HepG2 (cell line): ENCODE measurements around the gene EVA1A. TPM values are rescaled to one million over a fixed set of nuclear protein-coding genes. Genes with fewer than 3 reads are reported as not detected.

Source experiments
- ASH2L ChIP-seq: fragments of 300-600, 200-600 bp; sonication (generic); IDR thresholded peaks from 2 replicates; pipeline ENCODE4 v1.7.0; 2017; ENCODE audit warnings: low read depth, mild to moderate bottlenecking, moderate library complexity, mixed read lengths, low read length; ENCODE audit not compliant: insufficient read length
- ATAD3A ChIP-seq: sonication (generic); formaldehyde crosslinking; IDR thresholded peaks from 2 replicates; pipeline ENCODE4 v1.4.0; 2020; ENCODE audit warnings: missing genetic modification reagents
- DNMT1 ChIP-seq: sonication (generic); formaldehyde crosslinking; IDR thresholded peaks from 2 replicates; pipeline ENCODE4 v1.5.1; 2020; ENCODE audit warnings: mild to moderate bottlenecking, missing genetic modification reagents
- ELF1 ChIP-seq: sonication (generic); formaldehyde crosslinking; IDR thresholded peaks from 2 replicates; pipeline ENCODE4 v1.4.0; 2020; ENCODE audit warnings: missing genetic modification reagents
- GLI4 ChIP-seq: sonication (generic); formaldehyde crosslinking; IDR thresholded peaks from 2 replicates; pipeline ENCODE4 v1.5.1; 2020; ENCODE audit warnings: missing genetic modification reagents, mild to moderate bottlenecking, moderate library complexity, borderline replicate concordance
- GTF2F1 ChIP-seq: fragments of 150-350 bp; IDR thresholded peaks from 2 replicates; pipeline ENCODE4 v1.6.1; 2014; ENCODE audit warnings: low read length
- HHEX ChIP-seq: IDR thresholded peaks from 2 replicates; pipeline ENCODE4 v1.6.1; 2016; ENCODE audit warnings: control low read depth
- HNRNPH1 ChIP-seq: fragments of 200-400 bp; formaldehyde crosslinking; optimal IDR thresholded peaks from 2 replicates; pipeline ENCODE3; 2017; ENCODE audit warnings: mild to moderate bottlenecking, low read depth, low read length
- MBNL3 ChIP-seq: fragments of 250-450 bp; sonication (Bioruptor Pico); conservative IDR thresholded peaks from 2 replicates; pipeline ENCODE4 v1.8.0; 2022; ENCODE audit warnings: mild to moderate bottlenecking, inconsistent platforms
- NR2F2 ChIP-seq: IDR thresholded peaks from 2 replicates; pipeline ENCODE4 v1.6.1; 2012; ENCODE audit warnings: low read depth, inconsistent platforms, borderline replicate concordance
- PHF21A ChIP-seq: sonication (generic); formaldehyde crosslinking; IDR thresholded peaks from 2 replicates; pipeline ENCODE4 v1.5.0; 2020; ENCODE audit warnings: mild to moderate bottlenecking, missing genetic modification reagents
- PHF8 ChIP-seq: sonication (generic); formaldehyde crosslinking; IDR thresholded peaks from 2 replicates; pipeline ENCODE4 v1.5.0; 2020; ENCODE audit warnings: missing genetic modification reagents
- SOX6 ChIP-seq, 2 experiments: fragments of 450-650 bp in 1 of 2; sonication (generic) in 1 of 2; formaldehyde crosslinking in 1 of 2; IDR thresholded peaks; 2 replicates each; pipeline versions ENCODE4 v1.4.0 to v1.6.1; 2017 to 2020; ENCODE audit warnings: antibody characterized with exemption in 1 of 2, mild to moderate bottlenecking in 1 of 2, missing genetic modification reagents in 1 of 2
- TBX3 ChIP-seq: fragments of 450-650 bp; IDR thresholded peaks from 2 replicates; pipeline ENCODE4 v1.6.1; 2017; ENCODE audit warnings: antibody characterized with exemption, mild to moderate bottlenecking, inconsistent platforms, borderline replicate concordance
- ZNF235 ChIP-seq: sonication (generic); formaldehyde crosslinking; IDR thresholded peaks from 2 replicates; pipeline ENCODE4 v1.8.1; 2023; ENCODE audit warnings: mild to moderate bottlenecking, missing genetic modification reagents, borderline replicate concordance
- ZNF251 ChIP-seq: sonication (generic); formaldehyde crosslinking; IDR thresholded peaks from 2 replicates; pipeline ENCODE4 v1.9.0; 2021; ENCODE audit warnings: mild to moderate bottlenecking, missing genetic modification reagents
- ZNF260 ChIP-seq: sonication (generic); formaldehyde crosslinking; IDR thresholded peaks from 2 replicates; pipeline ENCODE4 v1.4.0; 2020; ENCODE audit warnings: missing genetic modification reagents, low read depth, mild to moderate bottlenecking, borderline replicate concordance
- ZNF567 ChIP-seq: sonication (generic); formaldehyde crosslinking; IDR thresholded peaks from 2 replicates; pipeline ENCODE4 v1.8.1; 2023; ENCODE audit warnings: mild to moderate bottlenecking, missing genetic modification reagents, borderline replicate concordance
- ZNF678 ChIP-seq: sonication (generic); formaldehyde crosslinking; IDR thresholded peaks from 2 replicates; pipeline ENCODE4 v1.4.0; 2020; ENCODE audit warnings: mild to moderate bottlenecking, missing genetic modification reagents
- ZNF709 ChIP-seq: sonication (generic); formaldehyde crosslinking; IDR thresholded peaks from 2 replicates; pipeline ENCODE4 v1.5.0; 2020; ENCODE audit warnings: mild to moderate bottlenecking, missing genetic modification reagents
- ZZZ3 ChIP-seq: sonication (generic); formaldehyde crosslinking; IDR thresholded peaks from 2 replicates; pipeline ENCODE4 v1.4.0; 2020; ENCODE audit warnings: missing genetic modification reagents, mild to moderate bottlenecking, borderline replicate concordance
- polyA plus RNA-seq, 8 experiments: library from polyadenylated mRNA; depleted of rRNA in 3 of 8; stranded (reverse) in 7 of 8; unstranded in 1 of 8; fragments of >200 nt; fragmentation: Illumina TruSeq in 4 of 8; extraction: Trizol in 4 of 8; gene quantifications; 2 replicates each; pipeline versions ENCODE4 v1.2.1 to v1.2.3, GENCODE V29; 2011 to 2016; ENCODE audit warnings: low read depth in 4 of 8, missing spikeins in 1 of 8, mixed read lengths in 1 of 8; ENCODE audit not compliant: insufficient read depth in 1 of 8
- total RNA-seq, 5 experiments: library from RNA; depleted of rRNA; stranded (reverse); fragments of >200 nt; fragmentation: Illumina TruSeq; extraction: Trizol; gene quantifications; 2 replicates each; pipeline ENCODE4 v1.2.3, GENCODE V29; 2016; ENCODE audit warnings: low read depth in 1 of 5
- TF ChIP-seq, protein P1 (sequence below): sonication (generic); formaldehyde crosslinking; IDR thresholded peaks from 2 replicates; pipeline ENCODE4 v1.8.1; 2023; ENCODE audit warnings: mild to moderate bottlenecking, missing genetic modification reagents, borderline replicate concordance
- TF ChIP-seq, protein P2 (sequence below): sonication (generic); formaldehyde crosslinking; conservative IDR thresholded peaks from 2 replicates; pipeline ENCODE4 v1.8.0; 2022; ENCODE audit warnings: low read depth, missing genetic modification reagents
- TF ChIP-seq, protein P3 (sequence below): sonication (generic); formaldehyde crosslinking; IDR thresholded peaks from 2 replicates; pipeline ENCODE4 v1.5.1; 2020; ENCODE audit warnings: missing genetic modification reagents, mild to moderate bottlenecking, borderline replicate concordance
- TF ChIP-seq, protein P4 (sequence below): sonication (generic); formaldehyde crosslinking; IDR thresholded peaks from 2 replicates; pipeline ENCODE4 v1.5.1; 2020; ENCODE audit warnings: missing genetic modification reagents, mild to moderate bottlenecking, borderline replicate concordance

Gene EVA1A
- total and polyA plus RNA-seq, 2 of the 13 experiments (the other 11 are each of a cell fraction or from before 2014, with no cell fraction given): 57.5 to 57.8 TPM

DNA sequence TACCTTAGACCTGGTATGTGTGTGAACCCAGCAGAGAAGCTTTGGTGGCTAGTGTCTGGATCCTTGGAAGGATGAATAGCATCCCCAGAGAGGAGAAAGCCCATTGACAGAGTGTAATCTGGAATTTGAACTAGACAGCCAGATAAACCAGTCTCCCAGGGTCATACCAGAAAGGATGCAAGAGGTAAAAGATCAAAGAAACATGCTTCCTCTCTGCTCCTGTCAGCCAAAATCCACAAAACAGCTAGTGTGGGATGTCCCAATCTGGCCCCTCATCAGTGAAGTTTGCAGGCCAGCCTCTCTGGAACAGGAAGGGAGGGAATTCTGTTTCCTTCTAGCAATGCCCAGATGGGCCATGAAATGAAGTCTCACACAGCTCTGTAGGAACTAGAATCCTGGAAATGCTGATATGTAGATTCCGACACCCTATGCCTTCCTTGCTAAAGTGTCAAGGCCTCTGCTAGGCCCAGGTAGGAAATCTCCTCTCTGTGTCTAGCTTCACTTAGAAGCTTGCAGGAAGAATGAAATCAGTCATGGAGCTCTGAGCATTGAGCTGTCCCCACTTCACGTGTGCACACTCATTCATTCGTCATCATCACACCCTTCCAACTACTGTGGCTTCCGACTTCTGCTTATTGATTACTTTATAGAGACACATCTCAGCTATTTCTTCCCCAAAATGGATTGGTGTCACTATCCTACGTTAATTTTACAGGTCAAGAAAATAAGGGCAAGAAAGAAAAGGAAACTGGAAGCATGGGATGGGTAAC, 38.0 kb downstream of the EVA1A start (continued):
- TF ChIP-seq MBNL3 (no peak), ZNF260 (CRISPR knock-in tag) (0 out of 2 replicates have a peak, but pooled peaks have one; percentile 50), ZZZ3 (CRISPR knock-in tag) (no peak), NR2F2 (peak; percentile 85), GTF2F1 (no peak), ZNF567 (peak; percentile 79; the same call in 1 of the 2 replicates), ATAD3A (CRISPR knock-in tag) (no peak), ZNF678 (CRISPR knock-in tag) (0 out of 2 replicates have a peak, but pooled peaks have one; percentile 19), SOX6 (IDR thresholded peaks at IDR 0.05) (no peak), SOX6 (CRISPR knock-in tag; IDR thresholded peaks at IDR 0.05) (peak; percentile 94), HNRNPH1 (no peak), TBX3 (peak; percentile 67), PHF21A (CRISPR knock-in tag) (peak; percentile 98), DNMT1 (CRISPR knock-in tag) (no peak), PHF8 (peak; percentile 52; the same call in 1 of the 2 replicates), ZNF251 (CRISPR knock-in tag) (no peak), ASH2L (peak; percentile 67), GLI4 (CRISPR knock-in tag) (no peak; the same call in 1 of the 2 replicates), ZNF709 (peak; percentile 36; the same call in 1 of the 2 replicates), ZNF235 (peak; percentile 75; the same call in 1 of the 2 replicates), ELF1 (CRISPR knock-in tag) (peak; percentile 61; the same call in 1 of the 2 replicates), HHEX (CRISPR knock-in tag) (peak; percentile 47)
- TF ChIP-seq, protein P1, sequence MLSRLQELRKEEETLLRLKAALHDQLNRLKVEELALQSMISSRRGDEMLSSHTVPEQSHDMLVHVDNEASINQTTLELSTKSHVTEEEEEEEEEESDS: no peak
- TF ChIP-seq, protein P2, sequence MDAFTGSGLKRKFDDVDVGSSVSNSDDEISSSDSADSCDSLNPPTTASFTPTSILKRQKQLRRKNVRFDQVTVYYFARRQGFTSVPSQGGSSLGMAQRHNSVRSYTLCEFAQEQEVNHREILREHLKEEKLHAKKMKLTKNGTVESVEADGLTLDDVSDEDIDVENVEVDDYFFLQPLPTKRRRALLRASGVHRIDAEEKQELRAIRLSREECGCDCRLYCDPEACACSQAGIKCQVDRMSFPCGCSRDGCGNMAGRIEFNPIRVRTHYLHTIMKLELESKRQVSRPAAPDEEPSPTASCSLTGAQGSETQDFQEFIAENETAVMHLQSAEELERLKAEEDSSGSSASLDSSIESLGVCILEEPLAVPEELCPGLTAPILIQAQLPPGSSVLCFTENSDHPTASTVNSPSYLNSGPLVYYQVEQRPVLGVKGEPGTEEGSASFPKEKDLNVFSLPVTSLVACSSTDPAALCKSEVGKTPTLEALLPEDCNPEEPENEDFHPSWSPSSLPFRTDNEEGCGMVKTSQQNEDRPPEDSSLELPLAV: no peak
- TF ChIP-seq, protein P3, sequence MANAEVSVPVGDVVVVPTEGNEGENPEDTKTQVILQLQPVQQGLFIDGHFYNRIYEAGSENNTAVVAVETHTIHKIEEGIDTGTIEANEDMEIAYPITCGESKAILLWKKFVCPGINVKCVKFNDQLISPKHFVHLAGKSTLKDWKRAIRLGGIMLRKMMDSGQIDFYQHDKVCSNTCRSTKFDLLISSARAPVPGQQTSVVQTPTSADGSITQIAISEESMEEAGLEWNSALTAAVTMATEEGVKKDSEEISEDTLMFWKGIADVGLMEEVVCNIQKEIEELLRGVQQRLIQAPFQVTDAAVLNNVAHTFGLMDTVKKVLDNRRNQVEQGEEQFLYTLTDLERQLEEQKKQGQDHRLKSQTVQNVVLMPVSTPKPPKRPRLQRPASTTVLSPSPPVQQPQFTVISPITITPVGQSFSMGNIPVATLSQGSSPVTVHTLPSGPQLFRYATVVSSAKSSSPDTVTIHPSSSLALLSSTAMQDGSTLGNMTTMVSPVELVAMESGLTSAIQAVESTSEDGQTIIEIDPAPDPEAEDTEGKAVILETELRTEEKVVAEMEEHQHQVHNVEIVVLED (CRISPR knock-in tag): peak; percentile 52
- TF ChIP-seq, protein P4, sequence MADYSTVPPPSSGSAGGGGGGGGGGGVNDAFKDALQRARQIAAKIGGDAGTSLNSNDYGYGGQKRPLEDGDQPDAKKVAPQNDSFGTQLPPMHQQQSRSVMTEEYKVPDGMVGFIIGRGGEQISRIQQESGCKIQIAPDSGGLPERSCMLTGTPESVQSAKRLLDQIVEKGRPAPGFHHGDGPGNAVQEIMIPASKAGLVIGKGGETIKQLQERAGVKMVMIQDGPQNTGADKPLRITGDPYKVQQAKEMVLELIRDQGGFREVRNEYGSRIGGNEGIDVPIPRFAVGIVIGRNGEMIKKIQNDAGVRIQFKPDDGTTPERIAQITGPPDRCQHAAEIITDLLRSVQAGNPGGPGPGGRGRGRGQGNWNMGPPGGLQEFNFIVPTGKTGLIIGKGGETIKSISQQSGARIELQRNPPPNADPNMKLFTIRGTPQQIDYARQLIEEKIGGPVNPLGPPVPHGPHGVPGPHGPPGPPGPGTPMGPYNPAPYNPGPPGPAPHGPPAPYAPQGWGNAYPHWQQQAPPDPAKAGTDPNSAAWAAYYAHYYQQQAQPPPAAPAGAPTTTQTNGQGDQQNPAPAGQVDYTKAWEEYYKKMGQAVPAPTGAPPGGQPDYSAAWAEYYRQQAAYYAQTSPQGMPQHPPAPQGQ (CRISPR knock-in tag): no peak
